ENCODE results near the gene INPP5D. TPM values are rescaled to one million over a fixed set of nuclear protein-coding genes. Genes with fewer than 3 reads are reported as not detected.
A peak's percentile ranks its signal among the peaks of the same experiment; 100 is the strongest.

INPP5D gene
- total RNA-seq, 1 experiment from 2014 or later, result 2.3 TPM

GRCh38 chr2:233164128-233164635, 104.0 kb downstream of the INPP5D start:
- CTCF ChIA-PET, result no interaction called here
- BruUV-seq (replicated peaks), result no TSS peak
- no peak for TF ChIP-seq CTCF (conservative IDR thresholded peaks at IDR 0.05; ENCODE audit: low read depth, low read length)

DNA sequence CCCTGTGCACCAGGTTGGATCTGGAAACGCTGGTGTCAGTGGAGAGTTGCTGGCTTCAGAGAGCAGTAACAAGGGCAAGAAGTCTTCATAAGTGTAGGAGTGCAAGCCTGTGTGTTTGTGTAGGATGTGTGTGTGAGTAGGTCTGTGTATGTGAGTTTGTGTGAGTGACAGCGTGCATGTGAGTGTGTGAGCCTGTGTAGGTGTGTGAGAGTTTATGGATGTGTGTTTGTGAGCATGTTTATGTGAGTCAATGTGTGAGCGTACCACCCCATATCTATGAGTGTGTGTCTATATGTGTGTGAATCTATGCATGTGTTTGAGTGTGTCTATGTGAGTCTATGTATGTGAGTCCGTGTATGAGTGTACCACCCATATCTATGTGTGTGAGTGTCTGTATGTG, 104.8 kb downstream of the INPP5D start:
- TF ChIP-seq EZH2 (IDR thresholded peaks at IDR 0.05; ENCODE audit: borderline replicate concordance, low read depth, low read length, poor library complexity, severe bottlenecking) (no peak), CTCF (conservative IDR thresholded peaks at IDR 0.05; ENCODE audit: low read depth, low read length) (no peak)
- Histone ChIP-seq H3K27me3 (replicated peaks; ENCODE audit: insufficient read depth, low read depth, low read length, poor library complexity) (no peaks in the 10 kb centered on the region), H3K27ac (ENCODE audit: low read depth, low read length, poor library complexity, severe bottlenecking) (peak overlapping the region; percentile 76), H3K36me3 (ENCODE audit: insufficient read depth, low read length, poor library complexity, severe bottlenecking) (no peaks in the 10 kb centered on the region), H3K4me1 (ENCODE audit: insufficient read depth, low read length, poor library complexity, severe bottlenecking) (peaks cover 37% of the 10 kb centered on the region), H3K9me3 (ENCODE audit: low read depth, low read length, poor library complexity, severe bottlenecking) (no peaks in the 10 kb centered on the region), H3K4me3 (ENCODE audit: low read depth, low read length, poor library complexity, severe bottlenecking) (no peak overlapping the region)
- no TSS peak for BruUV-seq (replicated peaks)
- intact Hi-C loops (cut with micrococcal nuclease; ENCODE audit: unreplicated experiment), result no loop called here
- POLR2A ChIA-PET (ENCODE audit: low non-redundant PET), result no interaction called here
- no peak for DNase-seq (ENCODE audit: low spot score)
- CTCF ChIA-PET, result no interaction called here

More at GRCh38 chr2:233164128-233164635, 104.0 kb downstream of the INPP5D start:
- POLR2A ChIA-PET (ENCODE audit: low non-redundant PET), result no interaction called here
- Histone ChIP-seq H3K4me1 (ENCODE audit: insufficient read depth, low read length, poor library complexity, severe bottlenecking) (peaks cover 37% of the 10 kb centered on the region), H3K9me3 (ENCODE audit: low read depth, low read length, poor library complexity, severe bottlenecking) (no peaks in the 10 kb centered on the region), H3K27me3 (replicated peaks; ENCODE audit: insufficient read depth, low read depth, low read length, poor library complexity) (no peaks in the 10 kb centered on the region), H3K4me3 (ENCODE audit: low read depth, low read length, poor library complexity, severe bottlenecking) (peak overlapping the region; percentile 7), H3K27ac (ENCODE audit: low read depth, low read length, poor library complexity, severe bottlenecking) (peak overlapping the region; percentile 76), H3K36me3 (ENCODE audit: insufficient read depth, low read length, poor library complexity, severe bottlenecking) (no peaks in the 10 kb centered on the region)
- no peak for DNase-seq (ENCODE audit: low spot score)
- intact Hi-C loops (cut with micrococcal nuclease; ENCODE audit: unreplicated experiment), result no loop called here

GRCh38 chr2:233165543-233165894, 105.4 kb downstream of the INPP5D start:
- no peak for DNase-seq (ENCODE audit: low spot score)
- H3K36me3 ChIP-seq (ENCODE audit: insufficient read depth, low read length, poor library complexity, severe bottlenecking), result no peaks in the 10 kb centered on the region
- intact Hi-C loops (cut with micrococcal nuclease; ENCODE audit: unreplicated experiment), result no loop called here
- peaks cover 37% of the 10 kb centered on the region for H3K4me1 ChIP-seq (ENCODE audit: insufficient read depth, low read length, poor library complexity, severe bottlenecking)
- POLR2A ChIA-PET (ENCODE audit: low non-redundant PET), result no interaction called here
- H3K4me3 ChIP-seq (ENCODE audit: low read depth, low read length, poor library complexity, severe bottlenecking), result no peak overlapping the region
- TF ChIP-seq EZH2 (IDR thresholded peaks at IDR 0.05; ENCODE audit: borderline replicate concordance, low read depth, low read length, poor library complexity, severe bottlenecking) (no peak), CTCF (conservative IDR thresholded peaks at IDR 0.05; ENCODE audit: low read depth, low read length) (no peak)
- H3K9me3 ChIP-seq (ENCODE audit: low read depth, low read length, poor library complexity, severe bottlenecking), result no peaks in the 10 kb centered on the region
- no TSS peak for BruUV-seq (replicated peaks)
- no peaks in the 10 kb centered on the region for H3K27me3 ChIP-seq (replicated peaks; ENCODE audit: insufficient read depth, low read depth, low read length, poor library complexity)
- no peak overlapping the region for H3K27ac ChIP-seq (ENCODE audit: low read depth, low read length, poor library complexity, severe bottlenecking)
- CTCF ChIA-PET, result no interaction called here

Measured in A673 (cell line).